ENCODE measurements around the gene ELP4.

ELP4 gene

DNA sequence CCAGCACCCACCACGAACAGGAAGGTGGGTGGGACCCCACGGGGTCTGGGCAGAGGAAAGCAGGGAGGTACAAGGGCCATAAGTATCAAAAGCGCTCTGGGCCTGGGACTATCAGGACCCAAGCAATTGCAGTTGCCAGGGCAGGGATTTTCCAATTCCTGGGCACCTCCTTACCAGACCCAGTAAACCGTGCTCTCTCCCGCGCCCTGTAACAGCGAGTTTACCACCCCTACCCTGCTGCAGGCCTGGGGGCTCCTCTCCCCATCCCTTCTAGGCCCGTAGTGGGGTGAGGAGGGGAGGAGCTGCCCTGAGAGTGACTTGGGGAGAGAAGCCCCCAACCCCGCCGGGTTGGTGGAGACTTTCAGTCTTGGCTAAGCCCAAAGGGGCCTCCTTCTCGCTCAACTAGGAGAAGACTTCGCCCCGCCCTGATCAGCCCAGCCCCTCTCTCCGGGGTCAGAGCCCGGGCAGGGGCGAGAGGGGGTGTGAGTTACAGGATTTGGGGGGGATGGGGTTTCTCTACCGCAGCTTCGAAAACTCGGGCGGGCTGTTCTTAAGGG lies 296.1 kb downstream of the ELP4 start:
- TF ChIP-seq SP2 (tag by site-specific recombination; IDR thresholded peaks at IDR 0.05) (no peak), ZNF658 (tag by site-specific recombination; IDR thresholded peaks at IDR 0.05) (no peak), SP3 (tag by site-specific recombination; IDR thresholded peaks at IDR 0.05) (no peak), ZNF791 (tag by site-specific recombination; IDR thresholded peaks at IDR 0.05) (no peak), ZNF677 (tag by site-specific recombination; IDR thresholded peaks at IDR 0.05) (no peak), ZFP41 (tag by site-specific recombination; IDR thresholded peaks at IDR 0.05; ENCODE audit: borderline replicate concordance) (no peak), ZNF24 (tag by site-specific recombination; IDR thresholded peaks at IDR 0.05) (no peak)
- TF ChIP-seq, protein P1, sequence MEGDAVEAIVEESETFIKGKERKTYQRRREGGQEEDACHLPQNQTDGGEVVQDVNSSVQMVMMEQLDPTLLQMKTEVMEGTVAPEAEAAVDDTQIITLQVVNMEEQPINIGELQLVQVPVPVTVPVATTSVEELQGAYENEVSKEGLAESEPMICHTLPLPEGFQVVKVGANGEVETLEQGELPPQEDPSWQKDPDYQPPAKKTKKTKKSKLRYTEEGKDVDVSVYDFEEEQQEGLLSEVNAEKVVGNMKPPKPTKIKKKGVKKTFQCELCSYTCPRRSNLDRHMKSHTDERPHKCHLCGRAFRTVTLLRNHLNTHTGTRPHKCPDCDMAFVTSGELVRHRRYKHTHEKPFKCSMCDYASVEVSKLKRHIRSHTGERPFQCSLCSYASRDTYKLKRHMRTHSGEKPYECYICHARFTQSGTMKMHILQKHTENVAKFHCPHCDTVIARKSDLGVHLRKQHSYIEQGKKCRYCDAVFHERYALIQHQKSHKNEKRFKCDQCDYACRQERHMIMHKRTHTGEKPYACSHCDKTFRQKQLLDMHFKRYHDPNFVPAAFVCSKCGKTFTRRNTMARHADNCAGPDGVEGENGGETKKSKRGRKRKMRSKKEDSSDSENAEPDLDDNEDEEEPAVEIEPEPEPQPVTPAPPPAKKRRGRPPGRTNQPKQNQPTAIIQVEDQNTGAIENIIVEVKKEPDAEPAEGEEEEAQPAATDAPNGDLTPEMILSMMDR (tag by site-specific recombination; IDR thresholded peaks at IDR 0.05), result no peak
- TF ChIP-seq, protein P2, sequence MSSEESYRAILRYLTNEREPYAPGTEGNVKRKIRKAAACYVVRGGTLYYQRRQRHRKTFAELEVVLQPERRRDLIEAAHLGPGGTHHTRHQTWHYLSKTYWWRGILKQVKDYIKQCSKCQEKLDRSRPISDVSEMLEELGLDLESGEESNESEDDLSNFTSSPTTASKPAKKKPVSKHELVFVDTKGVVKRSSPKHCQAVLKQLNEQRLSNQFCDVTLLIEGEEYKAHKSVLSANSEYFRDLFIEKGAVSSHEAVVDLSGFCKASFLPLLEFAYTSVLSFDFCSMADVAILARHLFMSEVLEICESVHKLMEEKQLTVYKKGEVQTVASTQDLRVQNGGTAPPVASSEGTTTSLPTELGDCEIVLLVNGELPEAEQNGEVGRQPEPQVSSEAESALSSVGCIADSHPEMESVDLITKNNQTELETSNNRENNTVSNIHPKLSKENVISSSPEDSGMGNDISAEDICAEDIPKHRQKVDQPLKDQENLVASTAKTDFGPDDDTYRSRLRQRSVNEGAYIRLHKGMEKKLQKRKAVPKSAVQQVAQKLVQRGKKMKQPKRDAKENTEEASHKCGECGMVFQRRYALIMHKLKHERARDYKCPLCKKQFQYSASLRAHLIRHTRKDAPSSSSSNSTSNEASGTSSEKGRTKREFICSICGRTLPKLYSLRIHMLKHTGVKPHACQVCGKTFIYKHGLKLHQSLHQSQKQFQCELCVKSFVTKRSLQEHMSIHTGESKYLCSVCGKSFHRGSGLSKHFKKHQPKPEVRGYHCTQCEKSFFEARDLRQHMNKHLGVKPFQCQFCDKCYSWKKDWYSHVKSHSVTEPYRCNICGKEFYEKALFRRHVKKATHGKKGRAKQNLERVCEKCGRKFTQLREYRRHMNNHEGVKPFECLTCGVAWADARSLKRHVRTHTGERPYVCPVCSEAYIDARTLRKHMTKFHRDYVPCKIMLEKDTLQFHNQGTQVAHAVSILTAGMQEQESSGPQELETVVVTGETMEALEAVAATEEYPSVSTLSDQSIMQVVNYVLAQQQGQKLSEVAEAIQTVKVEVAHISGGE (tag by site-specific recombination; conservative IDR thresholded peaks at IDR 0.05; ENCODE audit: low read depth), result no peak
- H3K4me1 ChIP-seq (ENCODE audit: control insufficient read depth, insufficient read depth, low read length), result no peaks in the 10 kb centered on the region
- peaks cover 4 to 57% of the 10 kb centered on the region in 2 experiments; a peak in 2 of 3 replicates for H3K36me3 ChIP-seq (ENCODE audit: control insufficient read depth in 2 of 2, insufficient read depth in 1 of 2, low read length in 2 of 2)
- no peak overlapping the region for H3K4me3 ChIP-seq (ENCODE audit: low read depth, low read length)
- CTCF ChIA-PET, result no interaction called here
- no peaks in the 10 kb centered on the region for H3K9me3 ChIP-seq (ENCODE audit: control insufficient read depth, insufficient read depth, low read depth, low read length)
- no peak overlapping the region for H3K27ac ChIP-seq (ENCODE audit: extremely low read depth, low read depth, low read length)
- POLR2A ChIA-PET, result no interaction called here

DNA sequence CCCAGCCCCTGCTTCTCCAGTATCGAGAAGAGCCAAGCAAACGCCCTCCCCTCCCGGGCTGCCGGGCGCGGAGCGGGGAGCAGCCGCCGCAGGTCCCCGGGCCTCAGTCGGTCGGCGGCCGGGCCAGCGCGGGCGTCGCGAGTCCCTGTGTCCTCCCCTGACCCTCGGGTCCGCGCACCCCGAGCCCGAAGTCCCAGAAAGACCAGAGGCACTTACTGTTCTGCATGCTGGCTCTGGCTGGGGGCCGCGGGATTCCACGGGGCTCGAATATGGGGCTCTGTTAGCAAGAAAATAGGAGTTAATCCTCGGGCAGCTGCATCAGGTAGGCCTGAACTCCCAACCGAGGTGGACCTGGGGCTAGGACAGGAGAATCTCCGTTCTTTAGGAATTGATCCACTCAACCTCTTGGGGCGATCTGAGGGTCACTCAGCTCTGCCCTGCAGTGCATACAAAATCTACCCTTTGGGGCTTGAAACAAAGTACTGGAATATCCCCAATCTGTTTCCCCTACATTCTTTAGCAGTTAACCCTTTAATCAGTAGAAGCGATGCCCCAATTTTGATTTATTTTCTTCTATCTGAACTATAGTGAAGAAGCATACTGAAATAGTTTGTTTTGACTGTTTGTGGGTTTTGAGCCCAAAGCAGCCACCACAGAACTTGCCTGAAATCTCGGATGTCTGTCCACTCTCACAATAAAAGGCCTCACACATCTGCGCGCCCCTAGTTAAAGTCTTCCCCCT lies 296.8 kb downstream of the ELP4 start:
- peaks cover under 1 to 51% of the 10 kb centered on the region in 2 experiments; a peak in 1 of 3 replicates for H3K36me3 ChIP-seq (ENCODE audit: control insufficient read depth in 2 of 2, insufficient read depth in 1 of 2, low read length in 2 of 2)
- POLR2A ChIA-PET, result no interaction called here
- H3K27ac ChIP-seq (ENCODE audit: extremely low read depth, low read depth, low read length), result no peak overlapping the region
- H3K4me1 ChIP-seq (ENCODE audit: control insufficient read depth, insufficient read depth, low read length), result no peaks in the 10 kb centered on the region
- TF ChIP-seq ZNF76 (tag by site-specific recombination; IDR thresholded peaks at IDR 0.05; ENCODE audit: borderline replicate concordance, low read depth) (no peak), ZNF555 (tag by site-specific recombination; conservative IDR thresholded peaks at IDR 0.05) (no peak), ZBTB20 (tag by site-specific recombination; IDR thresholded peaks at IDR 0.05) (no peak), HOXC10 (CRISPR knock-in tag; IDR thresholded peaks at IDR 0.05) (no peak), SALL2 (tag by site-specific recombination; IDR thresholded peaks at IDR 0.05; ENCODE audit: borderline replicate concordance) (no peak), ZNF335 (tag by site-specific recombination; conservative IDR thresholded peaks at IDR 0.05) (no peak), ZNF521 (tag by site-specific recombination; IDR thresholded peaks at IDR 0.05) (no peak), ZNF510 (tag by site-specific recombination; IDR thresholded peaks at IDR 0.05; ENCODE audit: insufficient replicate concordance) (no peak), KLF10 (tag by site-specific recombination; IDR thresholded peaks at IDR 0.05) (no peak), ZNF24 (tag by site-specific recombination; IDR thresholded peaks at IDR 0.05) (no peak), SP3 (tag by site-specific recombination; IDR thresholded peaks at IDR 0.05) (no peak), SETDB1 (IDR thresholded peaks at IDR 0.05; ENCODE audit: insufficient read length, low read length) (no peak), ZNF473 (tag by site-specific recombination; IDR thresholded peaks at IDR 0.05) (no peak)
- TF ChIP-seq, protein P3, sequence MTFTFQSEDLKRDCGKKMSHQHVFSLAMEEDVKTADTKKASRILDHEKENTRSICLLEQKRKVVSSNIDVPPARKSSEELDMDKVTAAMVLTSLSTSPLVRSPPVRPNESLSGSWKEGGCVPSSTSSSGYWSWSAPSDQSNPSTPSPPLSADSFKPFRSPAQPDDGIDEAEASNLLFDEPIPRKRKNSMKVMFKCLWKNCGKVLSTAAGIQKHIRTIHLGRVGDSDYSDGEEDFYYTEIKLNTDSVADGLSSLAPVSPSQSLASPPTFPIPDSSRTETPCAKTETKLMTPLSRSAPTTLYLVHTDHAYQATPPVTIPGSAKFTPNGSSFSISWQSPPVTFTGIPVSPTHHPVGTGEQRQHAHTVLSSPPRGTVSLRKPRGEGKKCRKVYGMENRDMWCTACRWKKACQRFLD (tag by site-specific recombination; IDR thresholded peaks at IDR 0.05), result no peak
- H3K9me3 ChIP-seq (ENCODE audit: control insufficient read depth, insufficient read depth, low read depth, low read length), result no peaks in the 10 kb centered on the region
- CTCF ChIA-PET, result interaction anchor here (0.6 to 1.0 kb wide), 2 partner anchors 65 to 151 kb away, joined by 3 to 4 read pairs; no protein-coding TSS in a partner anchor
- no peak overlapping the region for H3K4me3 ChIP-seq (ENCODE audit: low read depth, low read length)

All from HEK293 (cell line).